Measurements from ENCODE around the gene PRKCA.
"Not testable (repeated sequence)": the region's sequence is repeated elsewhere in the genome, so short reads cannot be mapped to it uniquely, and the experiment has no call there.

PRKCA gene

GRCh38 chr17:66476014-66476413 lies 173.6 kb downstream of the PRKCA start:
- no peaks in the 10 kb centered on the region for H3K9me3 ChIP-seq (ENCODE audit: control insufficient read depth, insufficient read depth, low read length)
- H3K4me2 ChIP-seq (ENCODE audit: low read length) = no peak overlapping the region
- H3K79me2 ChIP-seq (ENCODE audit: control insufficient read depth, low read length) = no peaks in the 10 kb centered on the region
- H4K20me1 ChIP-seq (ENCODE audit: control insufficient read depth, insufficient read depth, low read depth, low read length) = no peaks in the 10 kb centered on the region
- H3K4me3 ChIP-seq (ENCODE audit: low read length) = no peak overlapping the region
- no peak for TF ChIP-seq EZH2phosphoT487 (IDR thresholded peaks at IDR 0.05; ENCODE audit: borderline replicate concordance, low read length)
- TF ChIP-seq, protein P1, sequence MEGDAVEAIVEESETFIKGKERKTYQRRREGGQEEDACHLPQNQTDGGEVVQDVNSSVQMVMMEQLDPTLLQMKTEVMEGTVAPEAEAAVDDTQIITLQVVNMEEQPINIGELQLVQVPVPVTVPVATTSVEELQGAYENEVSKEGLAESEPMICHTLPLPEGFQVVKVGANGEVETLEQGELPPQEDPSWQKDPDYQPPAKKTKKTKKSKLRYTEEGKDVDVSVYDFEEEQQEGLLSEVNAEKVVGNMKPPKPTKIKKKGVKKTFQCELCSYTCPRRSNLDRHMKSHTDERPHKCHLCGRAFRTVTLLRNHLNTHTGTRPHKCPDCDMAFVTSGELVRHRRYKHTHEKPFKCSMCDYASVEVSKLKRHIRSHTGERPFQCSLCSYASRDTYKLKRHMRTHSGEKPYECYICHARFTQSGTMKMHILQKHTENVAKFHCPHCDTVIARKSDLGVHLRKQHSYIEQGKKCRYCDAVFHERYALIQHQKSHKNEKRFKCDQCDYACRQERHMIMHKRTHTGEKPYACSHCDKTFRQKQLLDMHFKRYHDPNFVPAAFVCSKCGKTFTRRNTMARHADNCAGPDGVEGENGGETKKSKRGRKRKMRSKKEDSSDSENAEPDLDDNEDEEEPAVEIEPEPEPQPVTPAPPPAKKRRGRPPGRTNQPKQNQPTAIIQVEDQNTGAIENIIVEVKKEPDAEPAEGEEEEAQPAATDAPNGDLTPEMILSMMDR (IDR thresholded peaks at IDR 0.05; ENCODE audit: low read depth, low read length, poor library complexity, severe bottlenecking) = no peak
- H3K27ac ChIP-seq (ENCODE audit: low read depth, low read length) = no peak overlapping the region
- H3K36me3 ChIP-seq (ENCODE audit: control insufficient read depth, low read length) = no peaks in the 10 kb centered on the region
- H3K9me2 ChIP-seq (replicated peaks; ENCODE audit: control insufficient read depth, low read length) = no peaks in the 10 kb centered on the region
- no peaks in the 10 kb centered on the region for H3F3A ChIP-seq (ENCODE audit: control insufficient read depth, insufficient read depth)
- peaks cover 8% of the 10 kb centered on the region for H3K4me1 ChIP-seq (ENCODE audit: control insufficient read depth, low read length)
- no peaks in the 10 kb centered on the region for H3K27me3 ChIP-seq (ENCODE audit: control insufficient read depth, low read length)

- TF ChIP-seq, protein P1 (IDR thresholded peaks at IDR 0.05; ENCODE audit: low read depth, low read length, poor library complexity, severe bottlenecking) = no peak
- TF ChIP-seq EZH2phosphoT487 (IDR thresholded peaks at IDR 0.05; ENCODE audit: borderline replicate concordance, low read length) = no peak
- no peaks in the 10 kb centered on the region for H3K9me2 ChIP-seq (replicated peaks; ENCODE audit: control insufficient read depth, low read length)
Observed at GRCh38 chr17:66477615-66478283, 175.3 kb downstream of the PRKCA start.

GRCh38 chr17:66479230-66479889 lies 176.9 kb downstream of the PRKCA start:
- not testable (repeated sequence) for H4K20me1 ChIP-seq (ENCODE audit: control insufficient read depth, insufficient read depth, low read depth, low read length); H3K79me2 ChIP-seq (ENCODE audit: control insufficient read depth, low read length); H3K4me3 ChIP-seq (ENCODE audit: low read length); H3K27me3 ChIP-seq (ENCODE audit: control insufficient read depth, low read length); H3K4me2 ChIP-seq (ENCODE audit: low read length); H3K36me3 ChIP-seq (ENCODE audit: control insufficient read depth, low read length); H3K9me2 ChIP-seq (replicated peaks; ENCODE audit: control insufficient read depth, low read length); H3K4me1 ChIP-seq (ENCODE audit: control insufficient read depth, low read length); H3F3A ChIP-seq (ENCODE audit: control insufficient read depth, insufficient read depth); H3K27ac ChIP-seq (ENCODE audit: low read depth, low read length); H3K9me3 ChIP-seq (ENCODE audit: control insufficient read depth, insufficient read depth, low read length)

More at GRCh38 chr17:66477615-66478283, 175.3 kb downstream of the PRKCA start:
- no peaks in the 10 kb centered on the region for H3F3A ChIP-seq (ENCODE audit: control insufficient read depth, insufficient read depth)
- no peak overlapping the region for H3K4me2 ChIP-seq (ENCODE audit: low read length)
- peaks cover 4% of the 10 kb centered on the region; the same call in 1 of the 2 replicates for H3K4me1 ChIP-seq (ENCODE audit: control insufficient read depth, low read length)
- H3K9me3 ChIP-seq (ENCODE audit: control insufficient read depth, insufficient read depth, low read length) = no peaks in the 10 kb centered on the region
- H4K20me1 ChIP-seq (ENCODE audit: control insufficient read depth, insufficient read depth, low read depth, low read length) = no peaks in the 10 kb centered on the region
- no peak overlapping the region for H3K4me3 ChIP-seq (ENCODE audit: low read length)
- H3K27ac ChIP-seq (ENCODE audit: low read depth, low read length) = no peak overlapping the region
- H3K36me3 ChIP-seq (ENCODE audit: control insufficient read depth, low read length) = no peaks in the 10 kb centered on the region
- H3K79me2 ChIP-seq (ENCODE audit: control insufficient read depth, low read length) = no peaks in the 10 kb centered on the region
- H3K27me3 ChIP-seq (ENCODE audit: control insufficient read depth, low read length) = no peaks in the 10 kb centered on the region

DNA sequence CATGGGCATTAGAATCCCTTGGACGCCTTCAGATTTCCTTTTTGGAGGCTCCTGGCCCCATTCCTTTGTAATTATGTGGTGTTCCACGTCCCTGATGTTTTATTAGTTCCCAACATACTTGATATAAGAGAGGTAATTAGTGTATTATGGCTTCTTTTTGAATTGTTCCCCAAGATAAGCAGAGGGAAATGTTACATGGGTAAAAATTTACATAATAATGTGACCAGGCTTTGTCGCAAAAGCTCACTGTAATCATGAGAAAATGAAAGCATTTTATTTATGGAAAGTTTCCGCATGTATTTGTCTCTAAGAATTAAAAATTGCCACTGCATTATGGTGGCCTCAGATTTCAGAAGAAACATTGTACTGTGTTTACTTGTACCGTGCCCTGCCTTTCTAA lies 177.8 kb downstream of the PRKCA start:
- Histone ChIP-seq H3K4me3 (ENCODE audit: low read length) (no peak overlapping the region), H3K9me2 (replicated peaks; ENCODE audit: control insufficient read depth, low read length) (no peaks in the 10 kb centered on the region), H3K27me3 (ENCODE audit: control insufficient read depth, low read length) (no peaks in the 10 kb centered on the region), H3K4me1 (ENCODE audit: control insufficient read depth, low read length) (peaks cover 4% of the 10 kb centered on the region; the same call in 1 of the 2 replicates), H3K79me2 (ENCODE audit: control insufficient read depth, low read length) (no peaks in the 10 kb centered on the region), H3K36me3 (ENCODE audit: control insufficient read depth, low read length) (no peaks in the 10 kb centered on the region), H3K4me2 (ENCODE audit: low read length) (no peak overlapping the region), H3K9me3 (ENCODE audit: control insufficient read depth, insufficient read depth, low read length) (no peaks in the 10 kb centered on the region), H3K27ac (ENCODE audit: low read depth, low read length) (no peak overlapping the region), H4K20me1 (ENCODE audit: control insufficient read depth, insufficient read depth, low read depth, low read length) (no peaks in the 10 kb centered on the region), H3F3A (ENCODE audit: control insufficient read depth, insufficient read depth) (no peaks in the 10 kb centered on the region)
- no peak for TF ChIP-seq EZH2phosphoT487 (IDR thresholded peaks at IDR 0.05; ENCODE audit: borderline replicate concordance, low read length)
- TF ChIP-seq, protein P1 (IDR thresholded peaks at IDR 0.05; ENCODE audit: low read depth, low read length, poor library complexity, severe bottlenecking) = no peak

Data from DOHH2 (cell line).